GM12875 (cell line): ENCODE measurements around the gene COQ8B.

ENCODE experiments used
- H3K4me3 ChIP-seq: one replicate; pipeline ENCODE4 v1.5.1; 2011; ENCODE audit warnings: low read depth, low read length, control low read depth
- TF ChIP-seq, protein P1 (sequence below): IDR thresholded peaks from 2 replicates; pipeline ENCODE4 v1.5.1; 2011; ENCODE audit warnings: low read depth, mild to moderate bottlenecking, control low read depth, inconsistent platforms, low read length, moderate library complexity, borderline replicate concordance; ENCODE audit not compliant: insufficient read depth

Gene COQ8B

DNA sequence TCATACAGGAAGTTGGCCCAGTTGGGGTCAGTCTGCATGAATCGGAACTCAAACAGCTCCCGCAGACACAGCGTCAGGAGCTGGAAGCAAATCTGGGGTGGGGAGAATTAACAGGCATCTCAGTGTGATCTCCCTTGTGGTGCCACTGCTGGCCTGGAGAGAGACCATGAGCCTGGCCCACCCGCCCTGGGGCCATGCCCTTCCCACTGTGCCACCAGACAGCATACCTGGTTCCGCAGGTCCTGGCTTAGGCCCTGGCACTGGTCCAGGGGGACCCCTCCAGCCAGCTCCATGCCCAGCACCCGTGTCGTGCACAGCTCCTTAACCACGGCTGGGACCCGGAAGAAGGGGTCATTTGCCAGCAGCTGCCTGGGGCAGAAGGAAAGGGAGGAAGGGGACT lies 16.6 kb downstream of the COQ8B start:
- TF ChIP-seq, protein P1, sequence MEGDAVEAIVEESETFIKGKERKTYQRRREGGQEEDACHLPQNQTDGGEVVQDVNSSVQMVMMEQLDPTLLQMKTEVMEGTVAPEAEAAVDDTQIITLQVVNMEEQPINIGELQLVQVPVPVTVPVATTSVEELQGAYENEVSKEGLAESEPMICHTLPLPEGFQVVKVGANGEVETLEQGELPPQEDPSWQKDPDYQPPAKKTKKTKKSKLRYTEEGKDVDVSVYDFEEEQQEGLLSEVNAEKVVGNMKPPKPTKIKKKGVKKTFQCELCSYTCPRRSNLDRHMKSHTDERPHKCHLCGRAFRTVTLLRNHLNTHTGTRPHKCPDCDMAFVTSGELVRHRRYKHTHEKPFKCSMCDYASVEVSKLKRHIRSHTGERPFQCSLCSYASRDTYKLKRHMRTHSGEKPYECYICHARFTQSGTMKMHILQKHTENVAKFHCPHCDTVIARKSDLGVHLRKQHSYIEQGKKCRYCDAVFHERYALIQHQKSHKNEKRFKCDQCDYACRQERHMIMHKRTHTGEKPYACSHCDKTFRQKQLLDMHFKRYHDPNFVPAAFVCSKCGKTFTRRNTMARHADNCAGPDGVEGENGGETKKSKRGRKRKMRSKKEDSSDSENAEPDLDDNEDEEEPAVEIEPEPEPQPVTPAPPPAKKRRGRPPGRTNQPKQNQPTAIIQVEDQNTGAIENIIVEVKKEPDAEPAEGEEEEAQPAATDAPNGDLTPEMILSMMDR: no peak
- no peak overlapping the region for H3K4me3 ChIP-seq

DNA sequence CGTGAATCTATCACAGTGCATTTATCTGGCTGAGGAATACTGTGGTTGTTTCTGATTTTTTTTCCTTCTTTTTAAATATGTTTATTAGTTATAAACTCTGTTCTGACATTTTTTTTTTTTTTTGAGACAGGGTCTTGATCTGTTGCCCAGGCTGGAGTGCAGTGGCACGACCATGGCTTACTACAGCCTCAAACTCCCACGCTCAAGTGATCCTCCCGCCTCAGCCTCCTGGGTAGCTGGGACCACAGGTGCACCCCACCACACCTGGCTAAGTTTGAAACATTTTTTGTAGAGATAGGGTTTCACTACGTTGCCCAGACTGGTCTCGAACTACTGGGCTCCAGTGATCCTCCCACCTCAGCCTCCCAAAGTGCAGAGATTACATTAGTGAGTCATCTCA lies 19.7 kb downstream of the COQ8B start:
- TF ChIP-seq, protein P1: no peak

DNA sequence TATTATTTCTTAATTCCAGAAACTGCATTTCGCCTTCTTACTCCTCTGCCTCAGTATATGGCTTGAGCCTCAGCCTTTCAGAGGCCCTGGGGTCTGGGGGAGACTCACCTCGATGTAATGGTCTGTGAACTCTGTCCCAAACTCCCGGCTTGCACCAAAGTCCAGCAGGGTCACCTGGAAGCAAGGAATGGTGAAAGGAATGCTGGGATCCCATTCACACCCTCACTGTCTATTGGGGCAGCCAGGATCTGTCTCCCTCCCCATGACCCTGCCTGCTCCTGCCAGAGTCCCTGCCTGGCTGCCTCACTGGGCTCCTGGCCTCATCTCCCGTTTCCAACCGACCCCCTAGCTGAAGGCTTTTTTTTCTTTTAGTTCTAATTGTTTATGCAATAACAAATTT lies 20.8 kb downstream of the COQ8B start:
- TF ChIP-seq, protein P1: no peak

More for the DNA sequence above, 19.7 kb downstream of the COQ8B start:
- no peak overlapping the region for H3K4me3 ChIP-seq

DNA sequence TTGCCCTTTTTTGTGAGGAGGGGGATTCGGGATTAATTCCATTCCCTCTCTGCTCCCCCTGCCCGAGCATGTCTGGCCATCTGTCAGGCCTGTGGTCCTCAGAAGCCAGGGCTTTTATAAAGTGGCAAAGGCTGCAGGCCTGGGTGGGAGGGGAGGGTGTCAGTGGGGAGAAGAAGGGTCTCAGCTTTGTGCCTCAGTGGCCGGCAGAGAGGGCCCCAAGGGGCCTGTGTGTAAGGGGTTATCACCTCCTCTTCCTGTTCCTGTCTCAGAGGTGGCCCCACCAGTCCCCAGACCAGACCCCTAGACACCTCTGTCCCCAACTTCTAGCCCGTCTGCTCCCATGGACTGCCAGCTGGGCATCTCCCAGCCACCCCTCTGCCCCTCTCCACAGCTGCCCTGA lies 22.8 kb downstream of the COQ8B start:
- no peak overlapping the region for H3K4me3 ChIP-seq
- TF ChIP-seq, protein P1: no peak

More for the DNA sequence above, 20.8 kb downstream of the COQ8B start:
- H3K4me3 ChIP-seq: no peak overlapping the region

DNA sequence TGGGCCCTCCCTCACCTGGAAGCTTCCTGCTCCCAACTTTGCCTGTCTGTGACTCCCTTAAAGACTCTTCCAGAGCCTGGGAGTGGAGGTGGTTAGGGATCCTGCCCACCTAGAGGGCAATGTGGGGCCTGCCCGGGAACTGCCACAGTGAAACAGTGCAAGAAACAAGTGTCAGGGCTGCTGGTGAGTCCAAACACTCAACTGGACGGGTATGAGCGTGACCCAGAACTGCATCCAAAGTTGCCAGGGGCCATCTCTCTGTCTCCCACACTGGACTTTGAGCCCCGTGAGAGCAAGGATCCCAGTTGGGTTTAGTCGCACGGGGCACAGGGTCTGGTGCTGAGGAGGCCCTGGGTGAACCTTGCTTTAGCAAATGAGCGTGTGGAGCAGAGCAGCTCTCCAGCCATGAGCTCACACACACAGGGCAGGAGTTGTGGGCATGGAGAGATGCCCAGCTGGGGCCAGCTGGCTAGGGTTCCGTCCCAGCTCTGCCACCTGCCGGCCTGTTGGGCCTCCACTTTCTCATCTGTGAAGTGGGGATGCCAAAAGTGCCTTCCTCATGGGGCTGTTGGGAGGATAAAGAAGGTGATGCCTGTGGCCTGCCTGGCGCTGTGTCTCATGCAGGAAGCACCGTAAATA lies 23.4 kb downstream of the COQ8B start:
- TF ChIP-seq, protein P1: no peak

DNA sequence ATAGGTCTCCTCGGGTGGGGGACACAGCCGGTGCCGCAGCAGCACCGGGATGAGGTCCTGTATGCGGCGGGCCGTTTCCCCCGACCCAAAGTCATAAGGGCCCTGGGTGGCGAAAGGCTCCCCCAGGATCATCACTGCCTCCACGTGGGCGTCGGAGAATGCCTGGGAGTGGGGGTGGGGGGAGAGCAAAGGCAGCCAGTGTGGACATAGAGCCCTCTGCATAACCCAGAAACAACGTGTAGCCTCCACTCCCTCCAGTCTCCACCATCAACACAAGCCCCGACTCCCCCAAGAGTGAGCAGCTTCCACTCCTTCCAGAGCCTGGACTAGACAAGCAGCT lies 24.5 kb downstream of the COQ8B start:
- no peak overlapping the region for H3K4me3 ChIP-seq
- TF ChIP-seq, protein P1: no peak

More for the DNA sequence above, 23.4 kb downstream of the COQ8B start:
- H3K4me3 ChIP-seq: no peak overlapping the region

DNA sequence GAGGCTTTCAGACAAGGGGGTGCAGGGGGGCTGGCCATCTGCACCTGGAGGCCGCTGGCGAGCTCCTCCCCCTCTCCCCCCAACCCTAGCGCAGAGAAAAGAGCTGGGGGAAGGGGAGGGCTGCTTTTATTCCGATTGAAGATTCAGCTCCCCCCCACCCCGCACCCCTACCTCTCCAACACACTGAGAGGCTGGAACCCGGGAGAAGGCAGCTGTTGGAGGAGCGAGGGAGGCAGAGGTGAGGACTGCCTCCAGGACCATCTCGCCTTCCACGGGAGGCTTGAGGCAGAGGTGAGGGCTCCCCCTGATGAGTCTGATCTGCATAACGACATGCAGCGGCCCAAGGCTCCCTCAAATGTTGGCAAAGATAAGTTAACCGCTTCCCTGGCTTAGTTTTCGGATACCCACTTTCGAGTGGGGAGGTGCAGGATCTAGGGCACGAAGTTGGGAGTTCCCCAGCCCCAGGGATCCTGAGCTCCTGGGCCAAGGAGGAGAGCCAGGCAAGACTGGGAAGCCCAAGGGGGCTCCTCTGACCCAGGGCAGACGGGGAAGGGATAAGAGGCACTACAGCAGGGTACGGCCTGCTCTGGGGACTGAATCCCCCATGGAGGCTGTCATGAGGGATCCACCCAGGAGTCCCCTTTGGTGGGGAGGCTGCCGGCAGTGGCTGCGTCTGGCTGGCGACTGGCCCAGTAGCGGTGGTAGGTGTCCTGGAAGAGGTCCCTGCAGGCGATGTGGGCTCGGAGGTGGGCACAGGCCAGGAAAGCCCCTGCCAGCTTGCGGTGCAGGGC lies 25.1 kb downstream of the COQ8B start:
- H3K4me3 ChIP-seq: no peak overlapping the region
- TF ChIP-seq, protein P1: no peak
